Measurements from ENCODE around the gene PLPPR3.

The PLPPR3 gene

DNA sequence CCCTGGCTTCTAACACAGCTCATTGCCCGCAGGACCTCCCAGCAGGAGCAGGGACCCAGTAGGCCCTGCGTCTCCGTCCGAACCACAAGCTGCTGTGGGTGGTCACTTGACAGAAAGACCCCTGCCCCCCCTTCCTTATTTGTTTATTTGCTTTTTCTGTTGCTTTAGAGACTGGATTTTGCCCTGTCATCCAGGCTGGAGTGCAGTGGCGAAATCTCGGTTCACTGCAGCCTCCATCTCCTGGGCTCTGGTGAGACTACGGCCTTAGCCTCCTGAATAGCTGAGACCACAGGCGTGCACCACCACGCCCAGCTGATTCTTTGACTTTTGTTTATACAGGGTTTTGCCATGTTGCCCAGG lies 32.1 kb downstream of the PLPPR3 start:
- DNase-seq (ENCODE audit: low read depth): no peak
- TF ChIP-seq CTCF (IDR thresholded peaks at IDR 0.05; ENCODE audit: insufficient read depth, low read depth, low read length, missing control alignments): no peak
- H3K4me3 ChIP-seq (ENCODE audit: low read length): no peak overlapping the region

GRCh38 chr19:788983-789700 lies 32.6 kb downstream of the PLPPR3 start:
- H3K4me3 ChIP-seq (ENCODE audit: low read length): no peak overlapping the region
- TF ChIP-seq CTCF (IDR thresholded peaks at IDR 0.05; ENCODE audit: insufficient read depth, low read depth, low read length, missing control alignments): no peak
- peak; percentile 42 for DNase-seq (ENCODE audit: low read depth)

DNA sequence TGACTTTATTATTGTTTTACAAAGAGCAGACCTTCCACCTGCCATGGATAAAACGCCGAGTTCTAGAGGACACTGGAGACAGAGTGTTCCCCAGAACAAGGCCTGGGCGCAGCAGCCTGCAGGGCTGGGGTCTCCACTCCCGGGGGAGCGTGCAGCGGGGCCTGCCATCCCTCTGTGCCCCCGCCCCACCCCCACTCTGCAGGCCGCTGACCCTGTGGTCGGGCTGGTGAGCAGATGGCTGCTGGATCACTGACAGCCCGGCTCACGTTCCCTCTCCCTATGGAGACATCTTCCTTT lies 33.1 kb downstream of the PLPPR3 start:
- no peak overlapping the region for H3K4me3 ChIP-seq (ENCODE audit: low read length)
- TF ChIP-seq CTCF (IDR thresholded peaks at IDR 0.05; ENCODE audit: insufficient read depth, low read depth, low read length, missing control alignments): no peak
- DNase-seq (ENCODE audit: low read depth): no peak

GRCh38 chr19:787536-787935 lies 34.2 kb downstream of the PLPPR3 start:
- TF ChIP-seq CTCF (IDR thresholded peaks at IDR 0.05; ENCODE audit: insufficient read depth, low read depth, low read length, missing control alignments): no peak
- no peak overlapping the region for H3K4me3 ChIP-seq (ENCODE audit: low read length)

GRCh38 chr19:784541-784940 lies 37.2 kb downstream of the PLPPR3 start:
- TF ChIP-seq CTCF (IDR thresholded peaks at IDR 0.05; ENCODE audit: insufficient read depth, low read depth, low read length, missing control alignments): no peak
- no peak for DNase-seq (ENCODE audit: low read depth)
- peak overlapping the region; percentile 20 for H3K4me3 ChIP-seq (ENCODE audit: low read length)

More at GRCh38 chr19:787536-787935, 34.2 kb downstream of the PLPPR3 start:
- DNase-seq (ENCODE audit: low read depth): no peak

GRCh38 chr19:782878-783668 lies 38.7 kb downstream of the PLPPR3 start:
- DNase-seq (ENCODE audit: low read depth): peak; percentile 41
- H3K4me3 ChIP-seq (ENCODE audit: low read length): peak overlapping the region; percentile 48
- TF ChIP-seq CTCF (IDR thresholded peaks at IDR 0.05; ENCODE audit: insufficient read depth, low read depth, low read length, missing control alignments): no peak
